ENCODE data around the gene ACMSD.

The ACMSD gene

GRCh38 chr2:134910763-134911399, 72.5 kb downstream of the ACMSD start:
- no peak for DNase-seq

DNA sequence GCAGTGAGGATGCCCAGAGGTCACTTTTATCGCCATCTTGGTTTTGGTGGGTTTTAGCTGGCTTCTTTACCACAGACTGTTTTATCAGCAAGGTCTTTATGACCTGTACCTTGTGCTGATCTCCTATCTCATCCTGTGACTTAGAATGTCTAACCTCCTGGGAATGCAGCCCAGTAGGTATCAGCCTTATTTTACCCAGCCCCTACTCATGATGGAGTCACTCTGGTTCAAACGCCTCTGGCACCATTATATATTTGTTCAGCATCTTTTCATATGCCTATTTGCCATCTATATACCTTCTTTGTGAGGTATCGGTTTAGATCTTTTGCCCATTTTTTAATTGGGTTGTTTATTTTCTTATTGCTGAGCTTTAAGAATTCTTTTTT, 73.0 kb downstream of the ACMSD start:
- DNase-seq = no peak

DNA sequence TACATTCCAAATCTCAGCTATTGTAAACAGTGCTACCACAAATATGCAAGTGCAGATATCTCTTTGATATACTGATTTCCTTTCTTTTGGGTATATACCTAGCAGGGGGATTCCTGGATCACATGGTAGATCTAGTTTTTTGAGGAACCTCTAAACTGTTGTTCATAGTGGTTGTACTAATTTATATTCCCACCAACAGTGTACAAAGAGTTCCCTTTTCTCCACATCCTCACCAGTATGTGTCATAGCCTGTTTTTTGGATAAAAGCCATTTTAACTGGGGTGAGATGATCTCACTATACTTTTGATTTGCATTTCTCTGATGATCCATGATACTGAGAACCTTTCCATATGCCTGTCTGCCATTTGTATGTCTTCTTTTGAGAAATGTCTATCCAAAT, 73.9 kb downstream of the ACMSD start:
- no peak for DNase-seq

GRCh38 chr2:134917360-134917865, 79.0 kb downstream of the ACMSD start:
- peak; percentile 64 for DNase-seq

DNA sequence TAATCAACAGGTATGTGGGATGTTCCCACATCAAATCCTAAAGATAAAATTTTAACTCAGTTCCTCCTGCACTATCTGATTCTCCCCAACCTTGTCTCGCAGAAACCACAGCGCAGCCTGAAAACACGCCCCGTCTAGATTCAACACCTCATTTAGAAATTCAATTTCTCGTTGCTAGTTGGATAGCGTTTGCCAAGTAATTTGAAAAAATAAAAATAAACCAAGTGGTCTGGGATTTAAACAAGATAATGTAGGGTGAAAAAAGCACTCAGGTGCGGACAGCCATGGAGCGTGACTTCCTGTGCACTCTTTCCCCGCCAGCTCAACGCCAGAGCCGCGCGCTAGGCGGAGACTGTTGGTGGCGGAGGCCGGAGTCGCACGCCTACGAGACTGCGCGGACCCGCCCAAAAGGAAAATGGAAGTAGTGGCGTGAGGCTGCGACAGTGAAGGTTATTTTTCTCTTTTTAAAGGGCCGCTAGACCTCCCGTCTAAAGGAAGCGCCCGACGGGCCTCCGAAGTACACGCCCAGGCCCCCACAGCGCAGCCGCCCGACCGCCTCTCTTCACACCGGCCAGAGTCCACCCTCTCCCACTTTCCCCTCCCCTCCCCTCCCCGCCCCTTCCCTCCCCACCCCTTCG, 79.6 kb downstream of the ACMSD start:
- DNase-seq = peak; percentile 97

GRCh38 chr2:134918526-134919340, 80.3 kb downstream of the ACMSD start, which contains the start of gene CCNT2:
CCNT2 (plus strand) TSS chr2:134918822; CDS start chr2:134918855, 33 bp downstream.
- peak; percentile 100 for DNase-seq

GRCh38 chr2:134919341-134920210, 81.2 kb downstream of the ACMSD start:
- peak; percentile 83 for DNase-seq

DNA sequence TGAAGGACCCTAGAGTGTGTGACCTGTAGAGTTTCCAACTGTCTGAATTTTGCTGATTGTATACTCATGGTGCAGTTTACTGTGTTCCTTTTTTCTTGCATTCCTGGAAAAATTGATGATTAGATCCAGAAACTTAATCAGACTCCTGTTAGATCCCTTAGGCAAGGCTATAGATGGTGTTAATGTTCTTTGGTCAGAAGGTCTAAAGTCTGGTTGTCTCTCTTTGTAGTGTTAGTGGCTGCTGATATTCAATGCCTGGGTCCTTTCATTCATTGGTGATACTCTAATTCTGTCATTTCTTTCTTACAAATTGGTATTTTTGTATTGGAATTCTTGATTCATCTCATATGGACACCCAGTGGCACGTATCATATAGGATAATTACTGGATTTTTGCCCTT, 86.5 kb downstream of the ACMSD start:
- DNase-seq = no peak

DNA sequence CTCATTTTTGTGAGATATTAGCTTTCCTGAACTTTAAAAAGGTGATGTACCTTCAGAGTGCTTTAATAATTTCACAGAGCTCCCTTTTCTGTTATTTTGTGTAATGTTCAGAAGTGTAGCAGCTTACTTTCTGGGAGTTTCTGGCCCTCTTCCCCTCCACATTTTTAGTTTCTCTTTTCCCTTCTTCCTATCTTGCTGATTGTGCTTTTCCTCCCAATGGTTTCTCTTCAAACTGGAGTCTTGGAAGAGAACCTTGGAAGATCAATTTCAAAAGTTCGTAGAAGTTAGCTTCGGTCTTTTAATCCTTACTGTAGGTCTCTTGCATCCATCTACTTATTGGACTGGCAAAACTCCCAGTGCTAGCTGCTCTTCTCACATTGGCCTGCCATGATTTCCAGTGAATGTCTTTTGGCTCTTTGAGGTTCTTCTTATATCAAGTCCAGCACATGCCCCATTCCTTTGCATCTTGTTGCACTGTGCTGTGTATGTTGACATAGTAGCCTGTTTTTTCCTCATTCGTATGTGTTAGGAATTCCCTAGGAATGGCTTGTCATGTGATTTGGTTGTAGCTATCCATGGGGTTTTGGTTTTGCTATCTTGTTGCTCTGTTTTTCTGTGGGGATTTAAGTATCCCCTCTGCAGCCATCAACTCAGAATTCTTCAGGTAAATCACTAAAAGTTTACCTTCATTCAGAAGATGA, 88.0 kb downstream of the ACMSD start:
- DNase-seq = no peak

DNA sequence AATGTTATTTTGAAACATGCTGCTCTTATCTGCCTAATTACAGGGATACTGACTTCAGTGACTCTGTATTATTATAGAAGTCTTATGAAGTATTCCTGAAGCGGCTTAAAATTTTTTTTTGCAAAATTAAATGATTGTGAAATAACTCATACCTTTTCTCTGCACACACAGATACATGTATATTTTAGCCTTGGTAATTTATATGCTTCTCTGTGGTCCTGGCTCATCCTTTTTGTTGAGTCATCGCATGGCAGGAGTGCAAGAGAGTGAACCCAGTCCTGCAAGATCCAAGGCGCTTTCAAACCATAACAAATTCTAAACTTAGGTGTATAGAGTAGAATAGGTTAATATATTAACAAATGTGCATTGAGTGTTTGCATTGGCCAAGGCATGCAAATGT, 88.8 kb downstream of the ACMSD start:
- DNase-seq = no peak

DNA sequence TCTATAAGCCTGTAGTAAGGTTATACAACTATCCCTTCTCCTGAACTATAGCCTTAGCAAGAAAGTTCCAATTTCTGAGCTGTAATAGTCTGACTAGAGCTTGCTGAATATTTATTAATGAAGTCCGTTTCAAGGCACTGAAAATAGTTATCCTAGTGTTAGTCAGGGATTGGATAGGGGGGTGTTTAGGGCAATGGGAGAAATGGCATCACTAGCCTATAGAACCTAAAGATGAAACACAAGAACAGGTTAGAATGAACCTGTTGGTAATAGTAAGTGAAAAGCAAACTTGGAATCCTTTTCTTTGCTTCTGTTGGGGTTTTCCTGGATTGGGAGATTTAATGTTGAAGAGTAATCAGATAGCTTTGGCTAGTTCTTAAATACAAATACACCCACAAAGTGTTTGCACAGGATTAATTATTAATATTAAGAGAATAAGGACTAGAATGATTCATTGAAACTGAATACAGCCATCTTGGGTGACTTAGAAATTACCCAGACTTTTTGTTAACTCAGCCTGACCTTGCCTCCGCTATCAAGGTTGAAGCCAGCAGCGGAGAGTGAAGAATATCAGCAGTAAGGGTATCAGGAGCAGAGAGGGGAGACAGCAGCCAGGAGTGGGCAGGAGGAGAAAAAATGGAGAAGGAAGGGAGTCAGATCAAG, 94.6 kb downstream of the ACMSD start:
- no peak for DNase-seq

- no peak for DNase-seq
Observed at GRCh38 chr2:134933732-134934131, 95.3 kb downstream of the ACMSD start.

GRCh38 chr2:134934150-134934549, 95.7 kb downstream of the ACMSD start:
- no peak for DNase-seq

- DNase-seq = no peak
Observed at GRCh38 chr2:134934641-134935040, 96.2 kb downstream of the ACMSD start.

- no peak for DNase-seq
Observed at GRCh38 chr2:134936691-134937090, 98.3 kb downstream of the ACMSD start.

DNA sequence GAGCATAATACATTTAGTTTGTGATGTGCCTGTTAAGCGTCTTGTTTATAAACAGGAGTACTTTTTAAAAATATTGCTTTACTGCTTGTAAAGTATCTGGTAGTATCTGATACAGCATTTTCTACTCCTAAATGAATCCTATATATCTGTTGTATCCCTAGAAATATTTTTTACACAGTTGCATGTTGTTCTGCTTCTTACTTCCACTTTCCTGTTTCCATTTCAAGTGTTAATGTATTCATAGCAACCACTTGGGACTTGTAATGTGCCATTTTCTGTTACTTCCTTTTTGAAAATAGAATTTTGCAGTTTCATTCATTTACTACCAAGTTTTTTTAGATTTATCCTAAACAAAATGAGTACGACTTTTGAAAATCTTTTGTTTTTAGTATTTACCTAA, 105.1 kb downstream of the ACMSD start:
- DNase-seq = no peak

DNA sequence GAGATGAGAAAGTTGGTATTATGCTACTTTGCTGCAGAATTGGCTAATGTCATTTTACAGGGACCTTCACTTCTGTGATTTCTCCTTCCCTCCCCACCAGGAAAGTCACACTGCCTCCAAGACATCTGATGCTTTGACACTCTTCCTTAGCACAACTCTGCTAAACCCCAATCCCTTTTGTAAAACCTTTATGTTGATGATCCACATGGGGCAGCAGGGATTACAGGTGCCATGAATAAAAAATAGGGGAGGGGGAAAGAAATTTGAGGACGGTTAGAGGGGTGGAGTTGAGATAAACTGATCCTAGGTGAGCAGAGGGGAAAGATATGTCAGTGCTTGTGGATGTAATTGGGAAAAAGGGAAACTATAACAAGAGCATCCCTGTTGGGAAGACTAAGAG, 106.6 kb downstream of the ACMSD start:
- no peak for DNase-seq

DNA sequence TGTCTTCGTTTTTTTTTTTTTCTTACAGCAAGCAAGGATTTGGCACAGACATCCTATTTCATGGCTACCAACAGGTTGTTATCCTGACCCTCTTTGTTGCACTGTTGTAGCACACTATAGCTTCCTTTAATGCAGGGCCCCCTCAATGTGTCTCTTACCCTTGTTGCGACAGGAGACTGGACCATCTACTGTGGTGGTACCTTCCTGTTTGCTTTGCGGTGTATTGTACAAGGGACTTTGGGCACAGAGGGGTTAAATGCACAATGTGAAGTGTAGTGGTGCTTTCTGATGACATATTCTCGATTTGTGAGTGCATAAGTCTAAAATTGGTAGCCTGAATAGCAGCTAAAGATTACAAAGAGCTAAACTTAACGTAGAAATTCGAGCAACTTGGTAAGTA, 107.7 kb downstream of the ACMSD start:
- no peak for DNase-seq

DNA sequence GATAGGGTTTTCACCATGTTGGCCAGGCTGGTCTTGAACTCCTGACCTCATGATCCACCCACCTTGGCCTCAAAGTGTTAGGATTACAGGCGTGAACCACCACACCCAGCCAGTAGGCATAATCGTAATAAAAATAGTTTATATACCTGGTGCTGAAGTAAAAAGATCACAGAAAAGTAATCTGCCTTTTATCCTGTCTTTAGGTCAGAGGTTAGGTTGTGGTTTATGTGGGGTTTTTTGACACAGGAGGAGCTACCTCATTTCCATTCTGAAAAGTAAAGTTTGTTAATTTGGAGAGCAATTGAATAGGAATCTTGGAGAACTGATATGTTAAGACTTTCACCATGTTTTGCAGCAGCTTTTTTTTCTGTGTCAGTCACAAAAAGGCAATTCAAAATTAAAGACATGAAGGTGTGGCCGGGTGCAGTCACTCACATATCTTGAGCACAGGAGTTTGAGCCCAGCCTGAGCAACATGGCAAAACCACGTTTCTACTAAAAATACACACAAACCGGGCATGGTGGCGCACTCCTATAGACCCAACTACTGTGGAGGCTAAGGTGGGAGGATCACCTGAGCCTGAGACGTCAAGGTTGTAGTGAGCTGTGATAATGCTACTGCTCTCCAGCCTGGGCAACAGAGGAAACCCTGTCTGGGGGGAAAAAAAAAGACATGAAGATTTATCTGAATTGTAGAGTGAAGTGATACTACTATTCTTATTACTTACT, 111.7 kb downstream of the ACMSD start:
- DNase-seq = no peak

DNA sequence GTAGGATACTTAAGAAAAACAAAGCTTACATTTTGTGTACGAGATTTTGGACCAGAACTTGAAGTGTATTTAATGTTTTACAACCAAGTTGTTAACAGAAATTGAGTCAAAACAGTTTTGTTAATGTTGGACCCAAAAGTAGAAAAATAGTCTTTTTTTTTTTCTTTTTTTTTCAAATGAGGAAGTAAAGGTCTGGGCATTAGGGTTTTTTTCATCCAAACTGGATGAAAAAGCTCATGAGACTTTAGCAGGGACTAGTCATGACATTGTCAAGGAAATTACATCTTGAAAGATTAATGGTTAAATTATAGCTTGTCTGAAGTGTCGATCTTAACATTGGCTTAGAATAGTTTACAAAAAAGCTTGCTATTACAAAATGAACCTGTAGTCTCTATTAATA, 112.5 kb downstream of the ACMSD start:
- DNase-seq = no peak

All from activated effector memory CD4-positive, alpha-beta T cell treated with anti-CD3 and anti-CD28 coated beads, Interleukin-2, amount 50 U/mL, for 16 hours (primary cell).